Measurements from ENCODE around the gene SLC25A31.

The SLC25A31 gene

DNA sequence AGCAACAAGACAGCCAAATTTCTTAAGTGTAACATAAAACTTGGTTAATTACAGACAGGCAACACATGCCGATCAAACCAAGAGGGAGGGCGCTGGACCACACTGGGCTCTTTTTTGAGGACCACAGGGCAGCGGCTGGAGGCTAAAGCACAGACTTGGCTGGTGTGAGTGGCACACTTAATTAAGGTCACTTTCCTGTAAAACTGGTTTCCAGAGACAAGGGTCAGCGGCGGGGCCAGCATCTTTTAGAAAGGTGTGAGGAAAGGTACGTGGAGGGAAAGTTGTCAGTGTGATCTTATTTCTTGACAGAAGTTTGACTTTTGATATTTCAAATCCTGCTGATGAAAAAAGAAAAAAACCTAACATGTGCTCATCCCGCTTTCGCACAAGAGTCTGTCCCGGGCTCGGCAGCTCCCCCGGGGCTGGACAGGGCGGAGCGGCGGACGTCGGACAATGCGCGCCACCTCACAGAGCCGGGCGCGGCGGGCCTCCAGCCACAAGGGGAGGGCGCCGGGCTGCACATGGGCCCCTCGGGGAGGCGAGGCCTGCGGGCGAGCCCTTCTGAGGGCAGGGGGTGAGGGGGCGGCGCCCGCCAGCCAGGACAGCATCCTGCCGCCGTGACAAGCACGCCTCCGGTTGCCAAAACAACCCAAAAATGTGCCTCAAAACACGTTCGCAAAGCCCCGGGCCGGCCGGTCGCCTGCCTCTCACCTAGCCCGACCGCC lies 51.3 kb downstream of the SLC25A31 start:
- TF ChIP-seq CTCF (conservative IDR thresholded peaks at IDR 0.05; ENCODE audit: low read depth) = no peak
- H3K27ac ChIP-seq = peak overlapping the region; percentile 92
- POLR2A ChIA-PET (ENCODE audit: low non-redundant PET) = no interaction called here
- CTCF ChIA-PET = interaction anchor here (0.6 to 1.1 kb wide), 3 partner anchors 28 to 721 kb away, joined by 3 read pairs; partner anchors contain the start of genes ABHD18 and MFSD8
- peak; percentile 42 for DNase-seq (ENCODE audit: low spot score)

DNA sequence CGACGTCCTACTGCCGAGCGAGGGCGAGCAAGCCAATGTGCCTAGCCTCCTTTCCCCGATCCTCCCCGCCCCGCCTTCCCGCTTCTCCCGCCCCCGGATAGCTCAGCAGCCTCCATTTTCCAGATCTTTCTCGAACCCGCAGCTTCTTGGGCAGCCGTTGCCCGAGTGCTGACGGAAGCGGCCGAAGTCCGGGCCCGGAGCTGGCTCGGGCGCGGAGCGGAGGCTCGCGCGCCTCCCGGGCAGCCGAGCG lies 51.8 kb downstream of the SLC25A31 start:
- peak; percentile 90 for DNase-seq (ENCODE audit: low spot score)
- POLR2A ChIA-PET (ENCODE audit: low non-redundant PET) = no interaction called here
- peak overlapping the region; percentile 92 for H3K27ac ChIP-seq
- CTCF ChIA-PET = interaction anchor here (0.6 to 1.1 kb wide), 3 partner anchors 28 to 720 kb away, joined by 3 read pairs; partner anchors contain the start of genes ABHD18 and MFSD8
- no peak for TF ChIP-seq CTCF (conservative IDR thresholded peaks at IDR 0.05; ENCODE audit: low read depth)

- TF ChIP-seq CTCF (conservative IDR thresholded peaks at IDR 0.05; ENCODE audit: low read depth) = peak; percentile 65
- DNase-seq (ENCODE audit: low spot score) = peak; percentile 26
- POLR2A ChIA-PET (ENCODE audit: low non-redundant PET) = interaction anchor here (0.7 to 0.9 kb wide), 2 partner anchors 17 to 596 kb away, joined by 3 to 4 read pairs; no protein-coding TSS in a partner anchor
- H3K27ac ChIP-seq = peak within 1 kb of the TSS; percentile 92
- CTCF ChIA-PET = interaction anchor here (0.6 to 1.2 kb wide), 6 partner anchors 27 to 720 kb away, joined by 3 to 12 read pairs (median 3); partner anchors contain the start of genes ABHD18 and MFSD8
Measured at GRCh38 chr4:127782275-127783025, 52.2 kb downstream of the SLC25A31 start, which contains the start of gene HSPA4L. TSS of gene HSPA4L (plus strand) at chr4:127782322. CDS start at chr4:127782551, 229 bp downstream.

- POLR2A ChIA-PET (ENCODE audit: low non-redundant PET) = interaction anchor here (0.7 to 0.9 kb wide), 2 partner anchors 16 to 596 kb away, joined by 3 to 4 read pairs; no protein-coding TSS in a partner anchor
- DNase-seq (ENCODE audit: low spot score) = peak; percentile 91
- CTCF ChIA-PET = interaction anchor here (0.6 to 1.2 kb wide), 3 partner anchors 85 to 551 kb away, joined by 3 to 12 read pairs (median 7); no protein-coding TSS in a partner anchor
- H3K27ac ChIP-seq = peak overlapping the region; percentile 92
- no peak for TF ChIP-seq CTCF (conservative IDR thresholded peaks at IDR 0.05; ENCODE audit: low read depth)
Measured at GRCh38 chr4:127783026-127783769, 53.0 kb downstream of the SLC25A31 start.

DNA sequence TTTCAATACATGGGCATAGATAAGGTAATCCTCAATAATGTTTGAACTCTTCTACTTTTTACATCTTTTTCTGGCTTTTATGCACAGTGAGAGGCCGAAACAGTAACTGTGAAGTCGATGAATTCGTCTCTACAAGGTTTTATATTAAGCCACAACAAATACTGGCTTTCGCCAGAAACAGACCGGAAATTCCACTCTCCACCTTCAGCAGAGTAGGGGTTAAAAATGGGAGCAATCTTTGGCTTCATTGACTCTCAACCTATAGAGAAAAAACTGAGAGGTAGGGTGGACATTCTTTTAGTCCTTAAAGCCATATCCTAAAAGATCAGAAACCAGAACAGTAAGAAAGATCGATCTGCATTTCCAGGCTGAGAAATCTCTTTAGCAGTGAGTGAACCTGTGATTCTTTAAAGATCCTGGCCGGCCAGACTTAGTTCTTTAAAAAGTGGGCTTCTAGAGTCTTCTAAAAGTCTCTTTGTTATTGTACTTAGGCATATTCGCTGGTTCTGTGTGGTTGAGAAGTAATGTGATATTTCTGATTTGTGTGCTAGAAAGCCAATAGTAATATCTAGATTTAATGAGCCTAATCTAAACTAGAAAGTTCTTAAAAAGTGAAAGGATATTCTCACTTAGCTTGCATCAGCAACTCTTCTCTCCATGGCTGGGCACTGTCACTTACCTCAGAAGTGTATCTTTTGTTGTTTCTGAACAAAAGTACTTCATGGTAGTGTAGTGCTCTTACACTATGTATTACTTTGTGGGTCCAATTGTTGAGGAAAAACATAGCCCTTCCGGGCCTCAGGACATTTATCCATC lies 54.0 kb downstream of the SLC25A31 start:
- DNase-seq (ENCODE audit: low spot score) = peak; percentile 5
- TF ChIP-seq CTCF (conservative IDR thresholded peaks at IDR 0.05; ENCODE audit: low read depth) = no peak
- ChIA-PET POLR2A (ENCODE audit: low non-redundant PET) (no interaction called here), CTCF (no interaction called here)
- H3K27ac ChIP-seq = no peak overlapping the region
